HG03064 (cell line): ENCODE measurements around the gene IFNLR1.

Experiments
- ATAC-seq: cut with Tn5 transposase; IDR thresholded peaks from one replicate; pipeline ENCODE4 v1.9.1; 2021; ENCODE audit warnings: low read depth; ENCODE audit not compliant: unreplicated experiment

The IFNLR1 gene

DNA sequence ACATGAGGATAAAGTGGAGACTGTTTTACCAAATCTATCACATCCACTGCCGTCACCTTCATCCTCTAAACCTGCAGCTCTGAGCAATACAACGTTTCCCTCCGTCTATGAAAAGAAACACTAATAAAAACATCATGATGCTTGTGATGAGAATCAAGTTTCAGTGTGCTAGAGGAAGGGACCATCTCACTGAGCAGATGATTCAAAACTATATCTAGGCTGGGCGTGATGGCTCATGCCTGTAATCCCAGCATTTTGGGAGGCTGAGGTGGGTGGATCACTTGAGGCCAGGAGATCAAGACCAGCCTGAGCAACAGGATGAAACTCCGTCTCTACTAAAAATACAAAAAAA is 60.4 kb downstream of the IFNLR1 start:
- ATAC-seq = no peak

GRCh38 chr1:24126018-24126671 is 60.9 kb downstream of the IFNLR1 start:
- ATAC-seq = no peak

DNA sequence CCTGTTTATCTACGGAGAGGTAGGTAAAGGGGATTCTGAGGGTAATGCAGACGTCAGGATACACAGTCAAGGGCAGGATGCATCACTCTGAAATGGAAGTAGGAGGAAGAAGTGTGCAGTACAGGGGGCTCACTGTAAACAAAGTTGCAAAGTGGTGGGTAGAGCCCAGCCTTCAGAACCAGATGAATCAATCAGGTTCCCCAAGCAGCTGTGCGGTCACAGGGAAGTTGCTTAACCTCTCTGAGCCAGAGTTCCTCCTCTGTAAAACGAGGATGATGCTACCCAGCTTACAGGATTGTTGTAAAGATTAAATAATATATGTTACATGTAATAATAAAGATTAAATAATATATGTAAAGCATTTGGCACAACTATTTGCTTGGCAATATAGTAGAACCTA is 61.6 kb downstream of the IFNLR1 start:
- ATAC-seq = no peak

GRCh38 chr1:24124980-24125379 is 62.1 kb downstream of the IFNLR1 start:
- no peak for ATAC-seq

DNA sequence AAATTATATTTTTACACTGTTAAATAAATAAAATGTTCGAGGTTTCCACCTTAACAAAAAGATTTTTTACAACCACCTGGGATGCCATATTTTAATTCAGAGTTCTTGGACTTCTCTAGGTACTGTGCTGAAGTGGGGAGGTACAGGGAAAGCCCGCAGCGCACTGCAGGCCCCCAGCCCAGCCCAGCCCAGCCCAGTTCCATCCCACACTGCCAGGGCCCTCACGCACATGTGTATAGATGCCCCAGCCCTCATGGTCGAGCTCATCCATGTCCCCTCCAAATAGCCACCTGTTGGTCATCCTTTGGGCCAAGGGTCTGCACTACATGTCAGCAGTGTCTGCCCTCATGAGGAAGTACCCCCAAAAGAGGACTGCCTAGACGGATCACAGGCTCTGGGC is 63.5 kb downstream of the IFNLR1 start:
- no peak for ATAC-seq

- no peak for ATAC-seq
Observed at GRCh38 chr1:24122776-24123175, 64.3 kb downstream of the IFNLR1 start.

DNA sequence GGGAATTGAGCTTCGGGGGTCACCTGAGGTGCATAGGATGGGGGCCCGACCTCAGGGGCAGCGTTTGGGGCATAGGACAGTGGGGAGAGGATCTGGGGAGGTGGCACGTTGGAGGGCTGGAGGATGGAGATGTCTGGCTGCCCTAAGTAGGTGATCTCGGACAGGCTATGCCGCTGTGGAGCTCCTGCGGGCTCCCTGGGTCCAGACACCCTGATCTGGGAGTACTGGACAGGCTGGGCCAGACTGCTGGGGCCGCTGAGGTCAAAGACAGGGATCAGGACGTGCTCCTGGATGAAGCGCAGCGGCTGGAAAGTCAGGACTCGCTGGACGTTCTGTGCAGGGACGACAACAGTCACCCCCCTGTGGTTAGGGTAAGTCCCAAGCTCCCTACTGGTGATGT is 65.7 kb downstream of the IFNLR1 start:
- no peak for ATAC-seq

DNA sequence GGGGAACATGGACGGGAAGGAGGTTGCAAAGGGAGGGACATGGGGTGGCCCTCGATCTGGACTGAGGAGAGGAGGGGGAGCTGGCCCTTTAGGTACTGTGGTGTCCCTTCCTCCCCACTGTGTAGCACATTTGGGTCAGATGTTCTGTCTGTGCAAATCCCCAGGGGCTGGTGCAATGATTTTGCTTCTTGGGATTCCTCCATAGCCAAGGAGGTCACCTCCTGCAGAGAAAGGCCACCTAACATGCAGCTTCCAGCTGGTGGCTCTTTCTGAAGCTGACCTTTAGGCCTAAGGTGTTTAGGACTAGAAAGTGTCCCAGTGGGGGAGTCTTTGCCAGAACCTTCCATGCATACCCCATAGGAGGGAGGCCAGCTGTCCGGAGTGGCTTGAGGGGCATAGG is 66.1 kb downstream of the IFNLR1 start:
- ATAC-seq = no peak

DNA sequence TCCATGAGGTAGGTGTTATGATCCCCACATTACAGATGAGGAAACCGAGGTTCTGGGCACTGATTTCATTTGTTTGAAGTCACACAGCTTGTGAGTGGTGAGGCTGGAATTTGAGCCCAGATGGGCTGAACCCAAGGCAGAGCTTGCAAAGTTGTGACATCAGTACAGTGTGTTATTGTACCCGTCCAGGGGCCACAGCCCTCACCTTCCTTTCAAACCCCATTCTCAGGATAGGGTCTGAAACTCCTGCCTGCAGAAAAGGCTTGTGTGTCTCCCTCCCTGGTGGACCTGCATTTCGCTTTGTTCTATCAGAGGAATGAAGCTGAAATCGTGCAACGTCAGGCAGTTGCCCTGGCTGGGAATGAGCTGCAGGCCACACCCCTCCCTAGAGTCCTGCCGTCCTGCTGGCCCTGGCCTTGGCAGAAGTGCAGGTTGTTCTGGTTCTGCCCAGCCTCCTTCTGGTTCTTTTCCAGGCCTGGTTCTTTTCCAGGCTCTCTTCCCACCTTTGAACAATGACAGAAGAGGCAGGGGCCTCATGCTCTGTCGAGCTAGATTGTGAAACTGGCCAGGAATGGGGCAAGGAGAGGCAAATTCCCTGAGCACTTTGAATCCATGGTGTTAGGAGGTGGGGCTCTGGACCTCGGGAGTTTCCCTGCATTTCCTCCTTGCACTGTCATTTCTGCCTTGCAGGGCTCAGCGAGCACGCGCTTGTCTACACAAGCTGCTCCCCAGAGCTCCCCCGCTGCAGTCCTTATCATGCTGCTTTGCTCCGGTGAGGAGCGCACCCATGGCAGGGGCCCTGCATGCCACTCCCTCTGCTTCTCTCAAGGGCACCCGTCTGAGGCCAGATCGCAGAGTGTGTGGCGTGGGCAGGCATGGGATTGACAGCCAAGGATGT is 67.0 kb downstream of the IFNLR1 start:
- no peak for ATAC-seq

DNA sequence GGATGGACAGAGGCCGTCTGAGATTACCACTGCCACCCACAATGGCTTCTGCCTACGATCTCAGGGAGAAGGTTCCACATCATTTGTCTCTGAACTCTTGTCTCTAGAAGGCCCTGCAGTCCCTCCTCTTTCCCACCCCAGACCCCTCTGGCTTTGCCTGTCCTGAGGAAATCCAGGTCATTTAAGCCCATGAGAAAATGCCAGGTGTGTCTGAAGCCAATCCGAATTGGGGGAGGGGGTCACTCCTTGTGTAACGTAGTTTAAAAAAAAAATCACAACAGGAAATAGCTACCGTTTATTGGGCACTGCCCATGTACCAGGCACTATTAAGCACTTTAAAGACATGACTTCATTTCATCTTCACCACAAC is 67.6 kb downstream of the IFNLR1 start:
- no peak for ATAC-seq

DNA sequence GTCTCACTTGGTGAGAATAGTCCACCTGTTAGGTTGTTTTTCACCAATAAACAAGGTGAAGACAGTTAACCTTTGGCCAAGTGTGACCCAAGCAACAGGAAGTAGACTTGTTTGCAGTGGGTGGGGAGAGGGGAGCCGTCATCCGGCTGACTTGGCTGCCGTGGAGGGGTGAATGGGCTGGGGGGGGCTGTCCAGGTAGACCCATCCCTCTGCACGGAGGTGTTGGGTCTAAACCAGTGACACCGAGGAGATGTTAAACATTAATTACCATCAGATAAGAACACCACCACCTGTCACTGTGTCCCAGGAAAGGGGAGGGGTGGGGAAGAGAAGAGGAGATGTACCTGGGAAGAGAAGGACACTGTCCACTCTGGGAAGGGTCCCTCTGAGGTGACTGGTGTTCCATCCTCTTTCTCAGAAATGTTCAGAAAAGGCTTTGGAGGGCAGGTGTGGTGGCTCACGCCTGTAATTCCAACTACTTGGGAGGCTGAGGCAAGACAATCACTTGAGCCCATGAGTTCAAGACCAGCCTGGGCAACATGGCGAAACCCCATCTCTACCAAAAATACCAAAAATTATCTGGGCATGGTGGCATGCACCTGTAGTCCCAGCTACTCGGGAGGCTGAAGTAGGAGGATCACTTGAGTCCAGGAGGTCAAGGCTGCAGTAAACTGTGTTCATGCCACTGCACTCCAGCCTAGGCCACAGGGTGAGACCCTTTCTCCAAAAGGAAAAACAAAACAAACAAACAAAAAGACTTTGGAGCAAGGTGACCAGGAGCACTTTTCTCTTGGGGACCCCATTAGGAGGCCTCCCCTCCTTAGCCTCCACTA is 68.5 kb downstream of the IFNLR1 start:
- ATAC-seq = no peak

- ATAC-seq = no peak
Observed at GRCh38 chr1:24117722-24118409, 69.2 kb downstream of the IFNLR1 start.

GRCh38 chr1:24117132-24117531 is 70.0 kb downstream of the IFNLR1 start:
- ATAC-seq = no peak

- ATAC-seq = no peak
Observed at GRCh38 chr1:24114753-24115152, 72.3 kb downstream of the IFNLR1 start.

DNA sequence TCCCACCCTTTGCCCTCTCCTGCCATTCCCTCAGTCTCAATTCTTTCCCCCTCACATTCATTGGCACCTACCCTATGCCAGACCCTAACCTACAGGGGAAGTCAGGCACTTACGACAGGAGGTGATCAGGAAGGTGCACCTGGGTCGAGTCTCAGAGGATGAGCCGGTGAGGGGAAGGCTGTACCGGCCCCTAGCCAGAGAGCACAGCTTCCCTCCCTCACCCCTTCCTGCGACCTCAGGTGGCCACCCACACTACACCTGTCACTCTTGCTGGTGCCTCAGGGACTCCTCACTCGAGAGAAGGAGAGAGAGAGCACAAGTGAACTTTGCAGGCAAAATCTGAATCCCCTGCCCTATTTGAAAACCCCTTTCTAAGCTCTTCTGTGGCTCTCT is 73.5 kb downstream of the IFNLR1 start:
- ATAC-seq = no peak

GRCh38 chr1:24111996-24112779 is 74.9 kb downstream of the IFNLR1 start, which contains the start of gene MYOM3:
Gene MYOM3 (minus strand): TSS chr1:24112135. CDS start chr1:24108636, 3,499 bp downstream.
- no peak for ATAC-seq

DNA sequence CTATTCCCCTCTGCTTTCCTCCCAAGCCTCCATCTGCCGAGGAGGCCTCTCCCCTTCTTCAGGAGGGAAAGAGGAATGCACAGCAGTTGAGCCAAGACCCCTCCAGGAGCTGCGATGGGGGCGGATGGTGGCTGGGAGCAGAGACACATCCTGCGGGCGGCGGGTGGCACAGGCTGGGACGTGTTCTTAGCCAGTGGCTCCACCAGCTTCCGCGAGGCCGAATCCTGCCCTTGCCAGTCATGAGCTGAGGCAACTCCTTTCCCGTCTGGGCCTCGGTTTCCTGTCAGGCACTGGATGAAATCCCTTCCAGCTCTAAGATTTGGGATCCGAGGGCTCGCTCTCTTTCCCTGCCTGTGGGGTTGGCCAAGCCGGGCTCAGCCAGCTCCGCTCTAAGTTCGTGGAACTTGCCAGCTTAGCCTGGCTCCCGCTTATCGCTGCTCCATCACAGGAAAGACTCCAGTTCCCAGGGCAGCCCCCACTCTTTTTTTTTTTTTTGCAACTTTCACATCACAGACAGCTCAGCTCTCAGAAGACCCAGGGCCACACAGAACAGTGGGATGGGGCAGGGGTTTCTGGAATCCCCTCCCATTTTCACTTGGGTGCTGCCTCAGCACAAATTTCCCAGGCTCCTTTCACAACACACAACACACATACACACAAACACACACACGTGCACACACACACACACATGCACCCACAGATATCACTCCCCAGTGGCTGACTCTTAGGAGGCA is 75.7 kb downstream of the IFNLR1 start:
- ATAC-seq = no peak

DNA sequence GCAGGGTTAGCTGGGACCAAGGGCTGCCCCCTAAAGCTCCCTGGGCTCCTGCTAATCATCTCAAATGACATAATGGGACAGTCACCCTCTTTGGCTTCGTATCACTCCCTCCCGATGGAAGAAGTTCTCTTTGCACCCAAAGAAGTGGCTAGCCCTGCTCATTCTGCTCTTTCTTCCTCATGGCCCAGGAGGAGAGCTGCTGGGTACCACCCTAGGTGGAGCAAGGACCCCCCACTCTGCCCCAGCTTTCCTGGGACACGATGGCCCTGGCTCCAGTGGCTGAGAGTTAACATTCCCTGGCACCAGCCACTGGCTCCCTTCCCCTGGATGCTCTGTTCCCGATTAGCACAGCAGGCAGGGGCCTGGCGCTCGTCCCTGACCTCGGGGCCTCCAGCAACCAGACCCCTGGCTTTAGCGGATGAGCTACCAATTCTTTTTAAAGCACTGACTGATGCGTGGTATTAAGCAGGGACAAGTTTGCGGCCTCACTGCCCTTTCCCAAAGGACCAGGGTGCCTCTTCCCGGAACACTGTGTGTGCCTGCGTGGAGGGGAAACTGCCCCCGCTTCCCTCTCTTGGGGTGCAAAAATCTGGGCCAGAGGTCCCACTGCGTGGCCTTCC is 76.3 kb downstream of the IFNLR1 start:
- ATAC-seq = no peak
